Activated naive CD4-positive, alpha-beta T cell (primary cell): ENCODE results near the gene PLXNA4.
"Not testable (repeated sequence)": the region's sequence is repeated elsewhere in the genome, so short reads cannot be mapped to it uniquely, and the experiment has no call there.

ENCODE experiments used
- DNase-seq, 4 experiments: peaks; one replicate each; lab custom pipeline; 2025; lab: John Stamatoyannopoulos, UW

The PLXNA4 gene

GRCh38 chr7:132415259-132415658 is 161.0 kb downstream of the PLXNA4 start:
- no peak for DNase-seq

- no peak for DNase-seq
These were observed 161.4 kb downstream of the PLXNA4 start for GRCh38 chr7:132414857-132415256.

- DNase-seq, result no peak
These were observed 163.8 kb downstream of the PLXNA4 start for GRCh38 chr7:132412435-132412834.

GRCh38 chr7:132410861-132411541 is 165.3 kb downstream of the PLXNA4 start:
- no peak for DNase-seq

GRCh38 chr7:132410385-132410784 is 165.9 kb downstream of the PLXNA4 start:
- no peak for DNase-seq

GRCh38 chr7:132407764-132408163 is 168.5 kb downstream of the PLXNA4 start:
- DNase-seq, result no peak

- no peak for DNase-seq
These were observed 170.2 kb downstream of the PLXNA4 start for GRCh38 chr7:132406039-132406438.

- DNase-seq, result no peak
These were observed 172.0 kb downstream of the PLXNA4 start for GRCh38 chr7:132404261-132404660.

GRCh38 chr7:132403465-132404110 is 172.7 kb downstream of the PLXNA4 start:
- no peak for DNase-seq

GRCh38 chr7:132402751-132403245 is 173.5 kb downstream of the PLXNA4 start:
- no peak for DNase-seq

GRCh38 chr7:132402096-132402495 is 174.2 kb downstream of the PLXNA4 start:
- DNase-seq, result no peak

- DNase-seq, result no peak
These were observed 175.6 kb downstream of the PLXNA4 start for GRCh38 chr7:132400561-132401142.

- no peak for DNase-seq
These were observed 176.9 kb downstream of the PLXNA4 start for GRCh38 chr7:132399367-132399766.

GRCh38 chr7:132398253-132398925 is 177.9 kb downstream of the PLXNA4 start:
- no peak for DNase-seq

GRCh38 chr7:132397070-132397469 is 179.2 kb downstream of the PLXNA4 start:
- DNase-seq, result no peak

- DNase-seq, result no peak
These were observed 180.9 kb downstream of the PLXNA4 start for GRCh38 chr7:132395361-132395760.

- no peak for DNase-seq
These were observed 181.7 kb downstream of the PLXNA4 start for GRCh38 chr7:132394283-132395198.

GRCh38 chr7:132393789-132394261 is 182.4 kb downstream of the PLXNA4 start:
- no peak for DNase-seq

- no peak for DNase-seq
These were observed 183.6 kb downstream of the PLXNA4 start for GRCh38 chr7:132392713-132393112.

- DNase-seq, result no peak
These were observed 185.6 kb downstream of the PLXNA4 start for GRCh38 chr7:132390705-132391104.

GRCh38 chr7:132390049-132390448 is 186.2 kb downstream of the PLXNA4 start:
- DNase-seq, result not testable (repeated sequence)
